Heart left ventricle (tissue), 13 donors: ENCODE measurements around the gene PBX3.

Experiments
- POLR2A ChIP-seq, 2 donors: fragments of 450-650 bp; IDR thresholded peaks; one replicate each; pipeline ENCODE4 v1.6.1; 2017; ENCODE audit warnings: antibody characterized with exemption in 2 of 2, mild to moderate bottlenecking in 2 of 2, moderate library complexity in 2 of 2
- TF ChIP-seq, protein P1 (sequence below), 12 donors: fragments of 200-600 bp; sonication (generic) in 4 of 12; IDR thresholded peaks; one replicate each; pipeline versions ENCODE4 v1.5.0 to v1.8.0; 2018 to 2022; ENCODE audit warnings: antibody characterized with exemption in 12 of 12, mild to moderate bottlenecking in 5 of 12
- donor health status: ischemic (EF 13 %, LVEDD 7.1; RV severe dilation, severe dysfunction).
- donor health status: DM: no; HTN: yes; CAD: no.
- donor health status: DM: no; HTN: no; CAD: no.
- donor health status: ischemic (EF 25% LVEDD 6.9; RV normal size, moderate dysfunction).
- donor health status: ischemic (EF 25% LVEDD 5.7; RV mildly dilated, moderate dysfunction).
- donor health status: ischemic (EF 35%, LVEDD 5.7; RV mildly dilated, moderate dysfunction).
- donor health status: nonischemic (EF 11% LVEDD 7.7; RV severe dilation, severe dysfunction).
- donor health status: DM: yes; HTN: yes; CAD: no.
- donor health status: PGD.
- donor health status: ischemic (EF 29% LVEDD 5.4; RV normal size, mild dysfunction).
- donor health status: nonischemic (EF 23%, LVEDD 6.1; RV moderate dilation, normal function).

DNA sequence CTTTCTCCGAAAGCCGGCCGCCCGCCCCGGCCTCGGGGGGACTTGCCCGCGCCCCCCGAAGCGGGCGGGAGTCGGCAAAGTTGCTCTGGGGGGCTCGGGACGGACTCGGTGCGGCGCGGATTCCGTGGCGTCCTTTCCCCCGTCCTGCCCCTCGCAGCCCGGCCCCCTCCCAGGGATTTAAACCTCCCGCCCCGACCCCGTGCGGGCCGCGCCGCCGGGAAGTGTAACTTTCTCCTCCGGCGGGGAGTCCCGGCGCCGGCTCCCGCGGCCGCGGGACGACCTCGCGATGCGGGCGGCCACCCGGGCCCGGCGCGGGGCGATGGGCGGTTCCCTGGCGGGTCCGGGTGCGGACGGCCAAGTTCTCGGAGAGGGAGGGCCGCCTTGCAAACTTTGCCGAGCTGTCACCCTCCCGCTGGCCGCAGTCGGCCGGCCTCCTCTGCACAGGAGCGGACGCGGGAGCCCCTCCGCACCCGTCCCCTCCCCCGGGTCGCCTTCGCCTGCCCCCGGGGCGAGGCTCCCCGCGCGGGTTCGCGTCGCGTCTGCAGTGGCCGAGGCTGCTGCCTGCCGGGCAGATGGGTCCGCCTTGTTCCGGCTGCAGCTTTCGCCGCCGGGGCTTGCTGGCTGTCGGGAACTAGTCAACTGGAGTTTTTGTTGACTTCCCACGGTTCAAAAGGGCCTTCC lies 732 bp downstream of the PBX3 start:
- TF ChIP-seq, protein P1, sequence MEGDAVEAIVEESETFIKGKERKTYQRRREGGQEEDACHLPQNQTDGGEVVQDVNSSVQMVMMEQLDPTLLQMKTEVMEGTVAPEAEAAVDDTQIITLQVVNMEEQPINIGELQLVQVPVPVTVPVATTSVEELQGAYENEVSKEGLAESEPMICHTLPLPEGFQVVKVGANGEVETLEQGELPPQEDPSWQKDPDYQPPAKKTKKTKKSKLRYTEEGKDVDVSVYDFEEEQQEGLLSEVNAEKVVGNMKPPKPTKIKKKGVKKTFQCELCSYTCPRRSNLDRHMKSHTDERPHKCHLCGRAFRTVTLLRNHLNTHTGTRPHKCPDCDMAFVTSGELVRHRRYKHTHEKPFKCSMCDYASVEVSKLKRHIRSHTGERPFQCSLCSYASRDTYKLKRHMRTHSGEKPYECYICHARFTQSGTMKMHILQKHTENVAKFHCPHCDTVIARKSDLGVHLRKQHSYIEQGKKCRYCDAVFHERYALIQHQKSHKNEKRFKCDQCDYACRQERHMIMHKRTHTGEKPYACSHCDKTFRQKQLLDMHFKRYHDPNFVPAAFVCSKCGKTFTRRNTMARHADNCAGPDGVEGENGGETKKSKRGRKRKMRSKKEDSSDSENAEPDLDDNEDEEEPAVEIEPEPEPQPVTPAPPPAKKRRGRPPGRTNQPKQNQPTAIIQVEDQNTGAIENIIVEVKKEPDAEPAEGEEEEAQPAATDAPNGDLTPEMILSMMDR (IDR thresholded peaks at IDR 0.05): no peak
- no peak for TF ChIP-seq POLR2A (IDR thresholded peaks at IDR 0.05)
